Vagina (tissue), 2 donors: ENCODE data around the gene ADAT2.

Experiments used
- POLR2A ChIP-seq, 2 donors: fragments of 450-650 bp; IDR thresholded peaks; one replicate each; pipeline ENCODE4 v1.6.1; 2017; ENCODE audit warnings: antibody characterized with exemption in 2 of 2, mild to moderate bottlenecking in 2 of 2, moderate library complexity in 2 of 2
- POLR2AphosphoS5 ChIP-seq, 2 donors: sonication (generic); formaldehyde crosslinking; IDR thresholded peaks; one replicate each; pipeline ENCODE4 v1.9.0; 2017; ENCODE audit warnings: antibody characterized with exemption in 2 of 2, mild to moderate bottlenecking in 2 of 2, low read depth in 1 of 2; ENCODE audit not compliant: insufficient read depth in 1 of 2
- TF ChIP-seq, protein P1 (sequence below), 3 experiments: fragments of 450-650 bp in 2 of 3; fragments of 200-600 bp in 1 of 3; sonication (generic) in 1 of 3; IDR thresholded peaks; one replicate each; pipeline ENCODE4 v1.5.1; 2017 to 2019; ENCODE audit warnings: antibody characterized with exemption in 3 of 3, mild to moderate bottlenecking in 2 of 3, moderate library complexity in 2 of 3

DNA sequence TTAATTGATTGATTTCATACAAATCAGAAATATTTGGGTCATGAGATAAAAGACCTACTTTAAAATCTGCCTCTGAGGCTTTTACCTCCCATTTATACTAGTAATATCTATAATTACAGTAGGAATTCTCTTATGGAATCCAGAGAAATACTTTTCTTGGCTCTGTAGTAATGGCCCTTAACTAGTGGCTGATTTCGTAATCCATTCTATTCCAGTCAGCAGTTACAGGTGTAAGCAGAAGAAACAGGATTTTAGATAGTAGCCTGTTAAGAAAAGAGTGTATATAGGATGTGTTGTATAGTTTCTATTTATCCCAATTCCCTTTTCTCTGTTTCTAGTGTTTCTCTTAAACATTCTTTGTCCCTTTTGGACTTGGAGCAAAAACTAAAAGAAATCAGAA, 21.3 kb upstream of the ADAT2 start:
- TF ChIP-seq, protein P1, sequence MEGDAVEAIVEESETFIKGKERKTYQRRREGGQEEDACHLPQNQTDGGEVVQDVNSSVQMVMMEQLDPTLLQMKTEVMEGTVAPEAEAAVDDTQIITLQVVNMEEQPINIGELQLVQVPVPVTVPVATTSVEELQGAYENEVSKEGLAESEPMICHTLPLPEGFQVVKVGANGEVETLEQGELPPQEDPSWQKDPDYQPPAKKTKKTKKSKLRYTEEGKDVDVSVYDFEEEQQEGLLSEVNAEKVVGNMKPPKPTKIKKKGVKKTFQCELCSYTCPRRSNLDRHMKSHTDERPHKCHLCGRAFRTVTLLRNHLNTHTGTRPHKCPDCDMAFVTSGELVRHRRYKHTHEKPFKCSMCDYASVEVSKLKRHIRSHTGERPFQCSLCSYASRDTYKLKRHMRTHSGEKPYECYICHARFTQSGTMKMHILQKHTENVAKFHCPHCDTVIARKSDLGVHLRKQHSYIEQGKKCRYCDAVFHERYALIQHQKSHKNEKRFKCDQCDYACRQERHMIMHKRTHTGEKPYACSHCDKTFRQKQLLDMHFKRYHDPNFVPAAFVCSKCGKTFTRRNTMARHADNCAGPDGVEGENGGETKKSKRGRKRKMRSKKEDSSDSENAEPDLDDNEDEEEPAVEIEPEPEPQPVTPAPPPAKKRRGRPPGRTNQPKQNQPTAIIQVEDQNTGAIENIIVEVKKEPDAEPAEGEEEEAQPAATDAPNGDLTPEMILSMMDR (IDR thresholded peaks at IDR 0.05), result no peak
- TF ChIP-seq POLR2AphosphoS5 (IDR thresholded peaks at IDR 0.05; ENCODE audit: insufficient read depth in 1 of 2, low read depth in 1 of 2), result no peak
- TF ChIP-seq POLR2A (IDR thresholded peaks at IDR 0.05), result no peak
